ENCODE results near the gene TM9SF4. TPM values are rescaled to one million over a fixed set of nuclear protein-coding genes. Genes with fewer than 3 reads are reported as not detected.

The TM9SF4 gene
- total RNA-seq, 5 donors from 2014 or later (not counting 1 experiment from before 2014, with no cell fraction given) = 32.6 to 42.3 (median 38.0) TPM

DNA sequence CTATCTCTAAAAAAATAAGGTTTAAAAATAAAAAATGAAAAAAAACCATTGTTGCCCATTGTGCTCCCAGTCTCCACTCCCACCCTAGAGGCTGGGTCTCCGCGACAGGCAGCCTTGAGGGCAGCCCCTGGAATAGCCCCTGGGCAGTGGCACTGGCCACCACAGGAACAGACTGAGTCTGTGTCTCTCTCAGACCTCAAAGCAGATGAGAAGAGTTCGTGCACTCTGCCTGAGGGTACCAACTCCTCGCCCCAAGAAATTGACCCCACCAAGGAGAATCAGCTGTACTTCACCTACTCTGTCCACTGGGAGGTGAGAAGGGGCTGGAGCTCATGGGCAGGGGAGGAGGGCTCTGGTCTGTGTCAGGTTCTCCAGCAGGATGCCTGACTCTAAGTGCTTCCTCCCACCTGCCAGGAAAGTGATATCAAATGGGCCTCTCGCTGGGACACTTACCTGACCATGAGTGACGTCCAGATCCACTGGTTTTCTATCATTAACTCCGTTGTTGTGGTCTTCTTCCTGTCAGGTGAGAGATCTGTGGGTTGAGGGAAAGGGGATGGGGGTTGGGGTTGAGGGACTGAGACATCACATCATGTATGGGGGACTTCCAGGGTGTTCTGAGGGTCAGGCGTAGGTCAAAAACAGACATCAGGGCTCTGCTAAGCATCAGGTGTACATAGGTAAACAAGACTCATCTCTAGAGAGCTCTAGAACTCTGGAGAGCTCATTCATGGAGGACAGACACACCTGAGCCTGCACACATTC lies 35.6 kb downstream of the TM9SF4 start:
- WGBS (ENCODE audit: insufficient coverage) = 93% methylated on average over 6 of the region's 8 CpGs
- Mint-ChIP-seq H3K4me1 (no peaks in the 10 kb centered on the region), H3K9me3 (no peaks in the 10 kb centered on the region), H3K27me3 (no peaks in the 10 kb centered on the region), H3K27ac (no peak overlapping the region), H3K36me3 (peaks cover 58% of the 10 kb centered on the region), H3K4me3 (no peak overlapping the region)
- DNase-seq (no peak), ATAC-seq (replicated peaks in 1 of 4) (no peak)
- Histone ChIP-seq H3K36me3 (ENCODE audit: control insufficient read depth in 2 of 2, extremely low read depth in 1 of 2, insufficient read depth in 1 of 2, low read length in 1 of 2) (peaks cover 29 to 79% of the 10 kb centered on the region in 2 donors), H3K9me3 (no peaks in the 10 kb centered on the region), H3K27ac (ENCODE audit: low read length) (no peak overlapping the region), H3K4me1 (ENCODE audit: control insufficient read depth in 1 of 2, extremely low read depth in 1 of 2, insufficient read depth in 2 of 2, low read length in 2 of 2) (no peaks in the 10 kb centered on the region), H3K27me3 (replicated peaks in 1 of 2; ENCODE audit: control insufficient read depth in 2 of 2, extremely low read depth in 1 of 2, insufficient read depth in 2 of 2, low read length in 1 of 2) (no peaks in the 10 kb centered on the region), H3K4me3 (ENCODE audit: control insufficient read depth in 1 of 2, extremely low read depth in 1 of 2, low read length in 1 of 2) (no peak overlapping the region)
- ChIA-PET CTCF (no interaction called here), POLR2A (interaction anchor here in 1 of 2 donors (0.7 kb wide), 1 partner anchor 25 kb away, joined by 3 read pairs; no protein-coding TSS in a partner anchor)

DNA sequence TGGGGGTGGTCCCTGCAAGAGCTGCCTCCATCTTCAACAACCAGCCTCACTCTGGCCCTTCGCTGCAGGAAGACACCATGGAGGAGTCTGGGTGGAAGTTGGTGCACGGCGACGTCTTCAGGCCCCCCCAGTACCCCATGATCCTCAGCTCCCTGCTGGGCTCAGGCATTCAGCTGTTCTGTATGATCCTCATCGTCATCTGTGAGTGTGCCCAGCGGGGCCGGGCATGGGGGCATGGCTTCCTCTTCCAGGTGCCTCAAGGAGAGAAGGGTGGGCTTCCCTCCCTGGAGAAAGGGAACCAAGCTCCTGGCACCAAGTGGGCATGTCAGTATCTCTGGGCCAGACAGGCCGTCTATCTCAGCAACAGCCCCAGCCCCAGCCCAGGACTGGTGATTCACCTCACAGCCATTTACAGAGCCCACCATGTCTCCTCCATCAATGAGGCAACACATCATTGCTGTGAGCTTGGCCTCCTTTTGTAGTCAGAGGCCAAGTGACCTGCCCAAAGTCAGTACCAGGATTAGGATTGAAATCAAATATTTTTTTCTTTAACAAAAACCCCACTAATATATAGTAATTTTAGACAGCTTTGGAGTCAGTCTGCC lies 40.2 kb downstream of the TM9SF4 start:
- ChIA-PET CTCF (no interaction called here), POLR2A (no interaction called here)
- Mint-ChIP-seq H3K27ac (no peak overlapping the region), H3K36me3 (peaks cover 51% of the 10 kb centered on the region), H3K4me3 (no peak overlapping the region), H3K9me3 (no peaks in the 10 kb centered on the region), H3K27me3 (no peaks in the 10 kb centered on the region), H3K4me1 (no peaks in the 10 kb centered on the region)
- ATAC-seq (replicated peaks in 1 of 4) (no peak), DNase-seq (no peak)
- 93% methylated on average over 6 of the region's 8 CpGs for WGBS (ENCODE audit: insufficient coverage)
- no peaks in the 10 kb centered on the region for H3K27me3 ChIP-seq (replicated peaks in 1 of 2; ENCODE audit: control insufficient read depth in 2 of 2, extremely low read depth in 1 of 2, insufficient read depth in 2 of 2, low read length in 1 of 2)
- no peaks in the 10 kb centered on the region for H3K4me1 ChIP-seq (ENCODE audit: control insufficient read depth in 1 of 2, extremely low read depth in 1 of 2, insufficient read depth in 2 of 2, low read length in 2 of 2)
- no peak overlapping the region for H3K4me3 ChIP-seq (ENCODE audit: control insufficient read depth in 1 of 2, extremely low read depth in 1 of 2, low read length in 1 of 2)
- no peaks in the 10 kb centered on the region for H3K9me3 ChIP-seq
- peaks cover 14 to 77% of the 10 kb centered on the region in 2 donors for H3K36me3 ChIP-seq (ENCODE audit: control insufficient read depth in 2 of 2, extremely low read depth in 1 of 2, insufficient read depth in 1 of 2, low read length in 1 of 2)
- H3K27ac ChIP-seq (ENCODE audit: low read length) = no peak overlapping the region

DNA sequence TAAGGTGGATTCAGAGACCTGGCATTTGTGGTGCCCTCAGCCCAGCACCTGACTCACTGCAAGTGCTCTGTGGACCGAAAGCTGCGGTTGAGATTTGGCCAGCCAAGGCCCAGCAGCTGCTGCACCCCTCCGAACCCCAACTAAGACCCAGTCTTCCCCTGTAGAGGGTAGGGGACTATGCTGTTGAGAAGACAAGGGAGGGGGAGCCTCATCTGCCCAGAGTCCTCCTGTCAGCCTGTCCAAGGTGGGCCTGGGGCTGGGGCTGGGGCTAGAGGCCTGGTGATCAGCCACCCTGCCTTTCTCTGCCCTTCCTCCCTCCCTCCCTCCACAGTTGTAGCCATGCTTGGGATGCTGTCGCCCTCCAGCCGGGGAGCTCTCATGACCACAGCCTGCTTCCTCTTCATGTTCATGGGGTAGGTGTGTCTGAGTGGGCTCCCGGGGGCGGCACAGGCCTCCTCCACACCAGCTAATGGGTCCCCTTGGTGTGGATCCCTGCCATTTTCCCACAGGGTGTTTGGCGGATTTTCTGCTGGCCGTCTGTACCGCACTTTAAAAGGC lies 40.9 kb downstream of the TM9SF4 start:
- 80% methylated on average over 1 of the region's 10 CpGs for WGBS (ENCODE audit: insufficient coverage)
- H3K27ac Mint-ChIP-seq = no peak overlapping the region
- H3K4me1 Mint-ChIP-seq = peaks cover 0 to 2% (median 0%) of the 10 kb centered on the region in 3 donors
- Histone ChIP-seq H3K4me1 (ENCODE audit: control insufficient read depth in 1 of 2, extremely low read depth in 1 of 2, insufficient read depth in 2 of 2, low read length in 2 of 2) (no peaks in the 10 kb centered on the region), H3K36me3 (ENCODE audit: control insufficient read depth in 2 of 2, extremely low read depth in 1 of 2, insufficient read depth in 1 of 2, low read length in 1 of 2) (peaks cover 19 to 74% of the 10 kb centered on the region in 2 donors), H3K27me3 (replicated peaks in 1 of 2; ENCODE audit: control insufficient read depth in 2 of 2, extremely low read depth in 1 of 2, insufficient read depth in 2 of 2, low read length in 1 of 2) (no peaks in the 10 kb centered on the region), H3K9me3 (no peaks in the 10 kb centered on the region), H3K4me3 (ENCODE audit: control insufficient read depth in 1 of 2, extremely low read depth in 1 of 2, low read length in 1 of 2) (no peak overlapping the region), H3K27ac (ENCODE audit: low read length) (no peak overlapping the region)
- ChIA-PET CTCF (no interaction called here), POLR2A (no interaction called here)
- DNase-seq = no peak
- no peaks in the 10 kb centered on the region for H3K9me3 Mint-ChIP-seq
- H3K4me3 Mint-ChIP-seq = no peak overlapping the region
- H3K36me3 Mint-ChIP-seq = peaks cover 52% of the 10 kb centered on the region
- no peak for ATAC-seq (replicated peaks in 1 of 4)
- no peaks in the 10 kb centered on the region for H3K27me3 Mint-ChIP-seq

DNA sequence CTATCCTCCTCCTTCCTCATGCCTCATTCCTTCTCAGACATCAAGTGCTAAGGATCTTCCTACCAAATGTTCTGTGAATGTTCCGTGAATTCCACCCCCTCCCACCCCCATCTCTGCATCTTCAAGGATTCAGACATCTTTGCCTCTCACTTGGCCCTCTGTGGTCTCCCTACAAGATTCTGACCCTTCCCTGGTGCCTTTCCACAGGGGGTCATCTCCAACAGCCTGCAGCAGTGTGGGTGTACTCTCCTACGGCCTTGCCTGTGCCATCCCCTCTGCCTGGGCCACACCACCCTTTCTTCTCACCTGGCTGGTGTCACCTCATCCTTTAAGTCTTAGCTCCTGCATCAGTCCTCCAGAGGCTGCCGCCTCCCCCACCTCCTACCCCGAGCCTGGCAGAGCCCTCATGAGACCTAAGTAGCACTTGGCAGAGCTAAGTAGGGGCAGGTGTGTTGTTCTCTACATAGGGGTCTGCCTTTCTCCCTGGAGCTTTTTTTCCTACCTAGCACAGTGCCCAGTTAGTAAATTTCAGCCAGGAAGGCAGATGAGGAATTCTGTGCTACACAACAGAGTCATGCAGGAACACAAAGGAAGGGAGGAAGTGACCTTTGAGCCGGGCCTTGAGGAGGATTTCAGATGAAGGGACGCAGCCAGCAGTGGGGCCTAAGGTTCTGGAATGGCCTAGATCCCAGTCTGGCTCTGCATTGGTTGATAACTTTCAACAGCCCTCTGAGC lies 43.1 kb downstream of the TM9SF4 start:
- Histone ChIP-seq H3K9me3 (no peaks in the 10 kb centered on the region), H3K27me3 (replicated peaks in 1 of 2; ENCODE audit: control insufficient read depth in 2 of 2, extremely low read depth in 1 of 2, insufficient read depth in 2 of 2, low read length in 1 of 2) (no peaks in the 10 kb centered on the region), H3K4me1 (ENCODE audit: control insufficient read depth in 1 of 2, extremely low read depth in 1 of 2, insufficient read depth in 2 of 2, low read length in 2 of 2) (no peaks in the 10 kb centered on the region), H3K27ac (ENCODE audit: low read length) (no peak overlapping the region), H3K36me3 (ENCODE audit: control insufficient read depth in 2 of 2, extremely low read depth in 1 of 2, insufficient read depth in 1 of 2, low read length in 1 of 2) (peaks cover 10 to 63% of the 10 kb centered on the region in 2 donors), H3K4me3 (ENCODE audit: control insufficient read depth in 1 of 2, extremely low read depth in 1 of 2, low read length in 1 of 2) (no peak overlapping the region)
- DNase-seq (no peak), ATAC-seq (replicated peaks in 1 of 4) (no peak)
- WGBS (ENCODE audit: insufficient coverage) = 84% methylated on average over 3 of the region's 6 CpGs
- no peaks in the 10 kb centered on the region for H3K27me3 Mint-ChIP-seq
- H3K36me3 Mint-ChIP-seq = peaks cover 45% of the 10 kb centered on the region
- ChIA-PET CTCF (no interaction called here), POLR2A (no interaction called here)
- H3K4me1 Mint-ChIP-seq = peaks cover 0 to 2% (median 0%) of the 10 kb centered on the region in 3 donors
- H3K27ac Mint-ChIP-seq = no peak overlapping the region
- H3K9me3 Mint-ChIP-seq = no peaks in the 10 kb centered on the region
- H3K4me3 Mint-ChIP-seq = no peak overlapping the region

DNA sequence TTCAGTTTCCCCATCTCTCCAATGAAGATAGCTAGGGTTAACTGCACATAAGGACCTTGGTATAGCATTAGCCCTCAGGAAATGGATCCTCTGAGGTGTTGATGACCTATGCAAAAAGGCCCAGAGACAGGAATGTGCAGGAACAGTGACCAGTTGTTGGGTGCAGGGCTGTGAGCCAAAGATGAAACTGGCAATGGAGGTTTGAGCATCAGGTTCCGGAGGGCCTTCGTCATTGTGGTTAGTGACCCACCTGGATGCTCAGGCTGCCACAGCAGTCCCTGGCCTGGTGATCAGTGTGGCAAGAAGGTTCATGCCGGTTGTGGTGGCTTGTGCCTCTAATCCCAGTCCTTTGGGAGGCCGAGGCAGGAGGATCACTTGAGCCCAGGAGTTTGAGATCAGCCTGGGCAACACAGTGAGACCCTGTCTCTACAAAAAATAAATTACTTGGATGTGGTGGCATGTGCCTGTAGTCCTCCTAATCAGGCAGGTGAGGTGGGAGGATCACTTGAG lies 43.7 kb downstream of the TM9SF4 start:
- DNase-seq (no peak), ATAC-seq (replicated peaks in 1 of 4) (no peak)
- no peak overlapping the region for H3K27ac Mint-ChIP-seq
- H3K9me3 Mint-ChIP-seq = no peaks in the 10 kb centered on the region
- H3K27ac ChIP-seq (ENCODE audit: low read length) = no peak overlapping the region
- peaks cover 50% of the 10 kb centered on the region for H3K36me3 Mint-ChIP-seq
- no peak overlapping the region for H3K4me3 ChIP-seq (ENCODE audit: control insufficient read depth in 1 of 2, extremely low read depth in 1 of 2, low read length in 1 of 2)
- H3K4me1 Mint-ChIP-seq = peaks cover 0 to 2% (median 0%) of the 10 kb centered on the region in 3 donors
- H3K4me1 ChIP-seq (ENCODE audit: control insufficient read depth in 1 of 2, extremely low read depth in 1 of 2, insufficient read depth in 2 of 2, low read length in 2 of 2) = no peaks in the 10 kb centered on the region
- ChIA-PET CTCF (no interaction called here), POLR2A (no interaction called here)
- H3K9me3 ChIP-seq = no peaks in the 10 kb centered on the region
- no peak overlapping the region for H3K4me3 Mint-ChIP-seq
- H3K27me3 ChIP-seq (replicated peaks in 1 of 2; ENCODE audit: control insufficient read depth in 2 of 2, extremely low read depth in 1 of 2, insufficient read depth in 2 of 2, low read length in 1 of 2) = no peaks in the 10 kb centered on the region
- 98% methylated on average over 4 of the region's 4 CpGs for WGBS (ENCODE audit: insufficient coverage)
- no peaks in the 10 kb centered on the region for H3K27me3 Mint-ChIP-seq
- H3K36me3 ChIP-seq (ENCODE audit: control insufficient read depth in 2 of 2, extremely low read depth in 1 of 2, insufficient read depth in 1 of 2, low read length in 1 of 2) = peaks cover 12 to 66% of the 10 kb centered on the region in 2 donors

DNA sequence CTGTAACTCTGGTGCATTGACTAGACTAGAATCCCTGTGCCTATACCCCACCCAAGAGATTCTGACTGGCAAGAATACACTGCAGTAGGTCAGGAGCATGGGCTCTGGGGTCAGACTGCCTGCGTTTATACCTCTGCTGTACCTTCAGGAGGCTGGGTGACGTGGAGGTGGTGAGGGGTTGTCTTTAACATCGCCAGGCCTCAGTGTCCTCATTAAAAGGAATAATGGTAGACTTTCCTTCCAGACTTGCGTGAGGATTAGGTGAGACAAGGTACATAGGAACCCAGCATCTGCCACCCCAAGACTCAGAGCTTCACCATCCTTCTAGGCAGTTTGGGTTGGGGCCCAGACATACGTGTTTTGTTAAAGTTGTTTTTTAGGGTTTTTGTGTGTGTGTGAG lies 44.3 kb downstream of the TM9SF4 start:
- WGBS (ENCODE audit: insufficient coverage) = 92% methylated on average over 2 of the region's 5 CpGs
- Histone ChIP-seq H3K4me3 (ENCODE audit: control insufficient read depth in 1 of 2, extremely low read depth in 1 of 2, low read length in 1 of 2) (no peak overlapping the region), H3K27ac (ENCODE audit: low read length) (no peak overlapping the region), H3K4me1 (ENCODE audit: control insufficient read depth in 1 of 2, extremely low read depth in 1 of 2, insufficient read depth in 2 of 2, low read length in 2 of 2) (no peaks in the 10 kb centered on the region), H3K9me3 (no peaks in the 10 kb centered on the region), H3K36me3 (ENCODE audit: control insufficient read depth in 2 of 2, extremely low read depth in 1 of 2, insufficient read depth in 1 of 2, low read length in 1 of 2) (peaks cover 12 to 69% of the 10 kb centered on the region in 2 donors), H3K27me3 (replicated peaks in 1 of 2; ENCODE audit: control insufficient read depth in 2 of 2, extremely low read depth in 1 of 2, insufficient read depth in 2 of 2, low read length in 1 of 2) (no peaks in the 10 kb centered on the region)
- DNase-seq = no peak
- ChIA-PET CTCF (no interaction called here), POLR2A (no interaction called here)
- Mint-ChIP-seq H3K27ac (no peak overlapping the region), H3K27me3 (no peaks in the 10 kb centered on the region), H3K4me3 (no peak overlapping the region), H3K4me1 (peaks cover 0 to 2% (median 0%) of the 10 kb centered on the region in 3 donors), H3K36me3 (peaks cover 53% of the 10 kb centered on the region), H3K9me3 (no peaks in the 10 kb centered on the region)
- ATAC-seq (replicated peaks in 1 of 4) = no peak
